22Rv1 (cell line): Measurements from ENCODE around the gene KIF3A.

Experiments used
- ZFX ChIP-seq: fragments of 450-650 bp; IDR thresholded peaks from 2 replicates; pipeline ENCODE4 v1.6.1; 2017; ENCODE audit warnings: antibody characterized with exemption, borderline replicate concordance
- TF ChIP-seq, protein P1 (sequence below): fragments of 450-650 bp; IDR thresholded peaks from 2 replicates; pipeline ENCODE4 v1.5.1; 2017; ENCODE audit warnings: mild to moderate bottlenecking

- TF ChIP-seq, protein P1, sequence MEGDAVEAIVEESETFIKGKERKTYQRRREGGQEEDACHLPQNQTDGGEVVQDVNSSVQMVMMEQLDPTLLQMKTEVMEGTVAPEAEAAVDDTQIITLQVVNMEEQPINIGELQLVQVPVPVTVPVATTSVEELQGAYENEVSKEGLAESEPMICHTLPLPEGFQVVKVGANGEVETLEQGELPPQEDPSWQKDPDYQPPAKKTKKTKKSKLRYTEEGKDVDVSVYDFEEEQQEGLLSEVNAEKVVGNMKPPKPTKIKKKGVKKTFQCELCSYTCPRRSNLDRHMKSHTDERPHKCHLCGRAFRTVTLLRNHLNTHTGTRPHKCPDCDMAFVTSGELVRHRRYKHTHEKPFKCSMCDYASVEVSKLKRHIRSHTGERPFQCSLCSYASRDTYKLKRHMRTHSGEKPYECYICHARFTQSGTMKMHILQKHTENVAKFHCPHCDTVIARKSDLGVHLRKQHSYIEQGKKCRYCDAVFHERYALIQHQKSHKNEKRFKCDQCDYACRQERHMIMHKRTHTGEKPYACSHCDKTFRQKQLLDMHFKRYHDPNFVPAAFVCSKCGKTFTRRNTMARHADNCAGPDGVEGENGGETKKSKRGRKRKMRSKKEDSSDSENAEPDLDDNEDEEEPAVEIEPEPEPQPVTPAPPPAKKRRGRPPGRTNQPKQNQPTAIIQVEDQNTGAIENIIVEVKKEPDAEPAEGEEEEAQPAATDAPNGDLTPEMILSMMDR = no peak
- TF ChIP-seq ZFX = no peak
Observed at GRCh38 chr5:132773114-132773513, 35.8 kb upstream of the KIF3A start.
